ENCODE data around the gene RNU6-9. TPM values are rescaled to one million over a fixed set of nuclear protein-coding genes. Genes with fewer than 3 reads are reported as not detected.

The RNU6-9 gene
- total RNA-seq, 1 experiment from 2014 or later = not detected

DNA sequence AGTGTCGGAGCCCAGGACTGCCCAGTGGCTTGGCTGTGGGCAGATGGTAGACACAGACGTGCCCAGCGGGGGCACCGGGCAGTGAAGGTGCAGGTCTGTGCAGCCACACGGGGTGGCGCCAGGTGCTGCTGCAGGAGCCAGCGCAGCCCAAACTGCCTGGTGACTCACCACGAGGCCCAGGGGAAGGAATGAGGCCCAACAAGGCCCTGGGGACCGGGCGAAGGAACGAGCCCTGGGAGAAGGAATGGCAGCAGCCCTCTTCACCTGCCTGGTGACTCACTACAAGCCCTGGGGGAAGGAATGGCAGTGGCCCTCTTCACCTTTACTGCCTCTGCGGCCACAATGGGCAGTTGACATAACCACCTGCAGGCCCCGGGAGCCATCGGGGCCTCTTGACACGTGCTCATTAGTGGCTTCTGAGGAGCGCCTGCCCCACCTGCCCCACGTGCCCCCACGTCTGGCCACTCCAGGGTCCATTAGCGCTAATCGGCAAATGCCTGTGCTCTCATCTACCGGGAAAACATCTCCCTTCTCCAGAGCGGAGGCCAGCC lies 9.5 kb upstream of the RNU6-9 start:
- H3K36me3 ChIP-seq (ENCODE audit: low read depth, low read length) = peaks cover 5% of the 10 kb centered on the region; the same call in 1 of the 2 replicates
- DNase-seq (peak; percentile 91), ATAC-seq (peak; percentile 98)
- H4K20me1 ChIP-seq (ENCODE audit: low read length) = no peaks in the 10 kb centered on the region
- no peaks in the 10 kb centered on the region for H3K27me3 ChIP-seq (ENCODE audit: low read length)
- peaks cover 9% of the 10 kb centered on the region; the same call in 1 of the 2 replicates for H3K4me1 ChIP-seq (ENCODE audit: insufficient read depth, low read length)
- no peaks in the 10 kb centered on the region for H3K9me2 ChIP-seq (replicated peaks; ENCODE audit: low read length)
- peak overlapping the region; percentile 48 for H3K27ac ChIP-seq (ENCODE audit: low read length)
- CTCF ChIA-PET = interaction anchor here (0.7 kb wide), 1 partner anchor 119 kb away, joined by 4 read pairs; no protein-coding TSS in a partner anchor
- H3K9ac ChIP-seq (ENCODE audit: low read length) = no peak overlapping the region
- no peaks in the 10 kb centered on the region for H3K9me3 ChIP-seq (ENCODE audit: low read length)
- BruUV-seq (replicated peaks) = no TSS peak
- TF ChIP-seq EZH2phosphoT487 (IDR thresholded peaks at IDR 0.05; ENCODE audit: borderline replicate concordance, low read length) = peak; percentile 84
- TF ChIP-seq, protein P1, sequence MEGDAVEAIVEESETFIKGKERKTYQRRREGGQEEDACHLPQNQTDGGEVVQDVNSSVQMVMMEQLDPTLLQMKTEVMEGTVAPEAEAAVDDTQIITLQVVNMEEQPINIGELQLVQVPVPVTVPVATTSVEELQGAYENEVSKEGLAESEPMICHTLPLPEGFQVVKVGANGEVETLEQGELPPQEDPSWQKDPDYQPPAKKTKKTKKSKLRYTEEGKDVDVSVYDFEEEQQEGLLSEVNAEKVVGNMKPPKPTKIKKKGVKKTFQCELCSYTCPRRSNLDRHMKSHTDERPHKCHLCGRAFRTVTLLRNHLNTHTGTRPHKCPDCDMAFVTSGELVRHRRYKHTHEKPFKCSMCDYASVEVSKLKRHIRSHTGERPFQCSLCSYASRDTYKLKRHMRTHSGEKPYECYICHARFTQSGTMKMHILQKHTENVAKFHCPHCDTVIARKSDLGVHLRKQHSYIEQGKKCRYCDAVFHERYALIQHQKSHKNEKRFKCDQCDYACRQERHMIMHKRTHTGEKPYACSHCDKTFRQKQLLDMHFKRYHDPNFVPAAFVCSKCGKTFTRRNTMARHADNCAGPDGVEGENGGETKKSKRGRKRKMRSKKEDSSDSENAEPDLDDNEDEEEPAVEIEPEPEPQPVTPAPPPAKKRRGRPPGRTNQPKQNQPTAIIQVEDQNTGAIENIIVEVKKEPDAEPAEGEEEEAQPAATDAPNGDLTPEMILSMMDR (conservative IDR thresholded peaks at IDR 0.05; ENCODE audit: low read depth, low read length) = peak; percentile 67
- no peak for TF ChIP-seq EZH2 (IDR thresholded peaks at IDR 0.05; ENCODE audit: low read length, unreplicated experiment)
- POLR2A ChIA-PET (ENCODE audit: unreplicated experiment) = no interaction called here
- H2AFZ ChIP-seq (ENCODE audit: low read length) = no peak overlapping the region
- no peak overlapping the region for H3K4me3 ChIP-seq (ENCODE audit: low read length)
- intact Hi-C loops (cut with micrococcal nuclease) = no loop called here
- no peak overlapping the region for H3K4me2 ChIP-seq (ENCODE audit: low read length)
- no peaks in the 10 kb centered on the region for H3F3A ChIP-seq (ENCODE audit: low read length, unreplicated experiment)
- H3K79me2 ChIP-seq (ENCODE audit: low read length) = no peaks in the 10 kb centered on the region

DNA sequence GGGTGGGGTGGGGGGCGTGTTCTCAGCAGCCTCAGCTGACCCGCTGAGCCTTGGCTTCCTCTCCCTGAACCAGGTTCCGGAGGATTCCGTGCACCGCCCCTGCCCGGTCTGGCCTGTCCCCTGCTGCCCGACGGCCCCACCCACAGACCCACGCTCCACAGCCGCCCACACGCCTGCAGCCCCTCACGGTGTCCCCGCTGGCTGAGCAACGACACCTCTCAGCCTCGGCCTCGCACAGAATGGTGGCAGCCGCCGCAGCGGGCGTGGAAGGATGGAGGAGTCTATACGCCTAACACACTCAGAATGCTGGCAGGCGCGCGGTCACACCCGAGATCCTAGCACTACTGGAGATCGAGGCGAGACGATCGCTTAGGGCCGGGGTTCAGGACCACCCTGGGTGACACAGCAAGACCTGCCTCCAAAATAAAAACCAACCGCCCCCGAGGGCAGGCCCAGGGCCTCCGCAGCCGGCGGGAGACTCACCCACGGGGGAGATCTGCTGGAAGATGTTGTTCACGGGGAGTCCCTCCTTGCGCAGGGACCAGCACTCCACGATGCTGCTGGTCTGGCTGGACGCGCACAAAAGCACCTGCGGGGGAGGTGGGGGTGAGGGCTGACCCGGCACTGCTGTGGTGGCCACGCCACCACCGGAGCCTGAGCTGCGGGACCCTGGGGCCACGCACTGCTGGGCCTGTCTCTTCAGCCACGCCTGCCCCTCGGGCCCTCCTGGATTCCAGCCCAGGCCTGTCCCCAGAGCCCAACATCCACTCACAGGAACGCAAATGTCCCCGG lies 8.7 kb upstream of the RNU6-9 start:
- peaks cover 5% of the 10 kb centered on the region; the same call in 1 of the 2 replicates for H3K36me3 ChIP-seq (ENCODE audit: low read depth, low read length)
- no peak overlapping the region for H3K9ac ChIP-seq (ENCODE audit: low read length)
- H3K27ac ChIP-seq (ENCODE audit: low read length) = no peak overlapping the region
- no peaks in the 10 kb centered on the region for H3K9me2 ChIP-seq (replicated peaks; ENCODE audit: low read length)
- H3K27me3 ChIP-seq (ENCODE audit: low read length) = no peaks in the 10 kb centered on the region
- no peaks in the 10 kb centered on the region for H3K9me3 ChIP-seq (ENCODE audit: low read length)
- no peak overlapping the region for H3K4me3 ChIP-seq (ENCODE audit: low read length)
- DNase-seq = no peak
- TF ChIP-seq EZH2phosphoT487 (IDR thresholded peaks at IDR 0.05; ENCODE audit: borderline replicate concordance, low read length) = no peak
- no peak for TF ChIP-seq EZH2 (IDR thresholded peaks at IDR 0.05; ENCODE audit: low read length, unreplicated experiment)
- TF ChIP-seq, protein P1 (conservative IDR thresholded peaks at IDR 0.05; ENCODE audit: low read depth, low read length) = no peak
- CTCF ChIA-PET = no interaction called here
- no peak overlapping the region for H2AFZ ChIP-seq (ENCODE audit: low read length)
- no TSS peak for BruUV-seq (replicated peaks)
- POLR2A ChIA-PET (ENCODE audit: unreplicated experiment) = no interaction called here
- ATAC-seq = no peak
- peaks cover 9% of the 10 kb centered on the region; the same call in 1 of the 2 replicates for H3K4me1 ChIP-seq (ENCODE audit: insufficient read depth, low read length)
- no peak overlapping the region for H3K4me2 ChIP-seq (ENCODE audit: low read length)
- H3F3A ChIP-seq (ENCODE audit: low read length, unreplicated experiment) = no peaks in the 10 kb centered on the region
- H3K79me2 ChIP-seq (ENCODE audit: low read length) = no peaks in the 10 kb centered on the region
- intact Hi-C loops (cut with micrococcal nuclease) = no loop called here
- no peaks in the 10 kb centered on the region for H4K20me1 ChIP-seq (ENCODE audit: low read length)
